HL-60/S4 treated with phorbol 12-myristate 13-acetate at 8.2 ng/mL for 4 days and 3 days (cell line): Measurements from ENCODE around the gene CKB.

Source experiments
- in situ Hi-C: fragments of 300-500 bp; cut with MboI; formaldehyde crosslinking; loops from 2 replicates; pipeline ENCODE4 v1.15.0; 2022; ENCODE audit warnings: low sequenced_read_pairs

The CKB gene

DNA sequence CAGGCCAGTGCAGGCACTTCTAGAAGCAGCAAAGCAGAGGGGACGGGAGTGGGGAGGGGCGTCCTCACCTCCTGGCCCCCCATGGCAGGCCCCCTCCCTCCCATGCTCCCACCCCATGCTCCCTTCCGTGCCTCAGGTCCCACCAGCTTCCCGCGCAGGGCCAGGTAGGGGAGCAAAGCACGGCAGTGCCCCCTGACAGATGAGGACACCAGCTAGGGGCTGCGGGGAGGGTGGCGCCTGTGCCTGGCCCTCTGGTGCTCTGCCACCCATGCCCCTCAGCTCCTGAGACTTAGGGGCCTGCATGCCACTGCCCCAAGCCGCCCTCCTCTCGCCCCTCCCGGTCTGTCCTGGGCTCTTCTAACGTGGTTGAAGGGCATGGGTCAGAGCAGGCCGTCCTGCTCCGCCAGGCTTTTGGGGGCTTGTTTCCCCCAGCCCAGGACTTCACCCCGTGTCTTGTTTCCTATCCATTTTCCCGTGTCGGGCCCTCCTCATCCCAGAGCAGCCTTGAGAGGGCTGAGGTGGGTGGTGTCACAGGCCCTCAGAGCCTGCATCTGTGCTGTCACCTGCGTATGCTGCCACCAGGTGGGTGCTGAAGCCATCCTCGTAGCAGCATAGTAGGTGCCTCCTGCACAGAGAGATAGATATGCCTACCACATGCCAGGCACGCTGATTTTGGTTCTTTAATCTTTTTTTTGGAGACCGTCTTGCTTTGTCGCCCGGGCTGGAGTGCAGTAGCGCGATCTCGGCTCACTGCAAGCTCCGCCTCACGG is 16.6 kb upstream of the CKB start:
- in situ Hi-C loops, result no loop called here

DNA sequence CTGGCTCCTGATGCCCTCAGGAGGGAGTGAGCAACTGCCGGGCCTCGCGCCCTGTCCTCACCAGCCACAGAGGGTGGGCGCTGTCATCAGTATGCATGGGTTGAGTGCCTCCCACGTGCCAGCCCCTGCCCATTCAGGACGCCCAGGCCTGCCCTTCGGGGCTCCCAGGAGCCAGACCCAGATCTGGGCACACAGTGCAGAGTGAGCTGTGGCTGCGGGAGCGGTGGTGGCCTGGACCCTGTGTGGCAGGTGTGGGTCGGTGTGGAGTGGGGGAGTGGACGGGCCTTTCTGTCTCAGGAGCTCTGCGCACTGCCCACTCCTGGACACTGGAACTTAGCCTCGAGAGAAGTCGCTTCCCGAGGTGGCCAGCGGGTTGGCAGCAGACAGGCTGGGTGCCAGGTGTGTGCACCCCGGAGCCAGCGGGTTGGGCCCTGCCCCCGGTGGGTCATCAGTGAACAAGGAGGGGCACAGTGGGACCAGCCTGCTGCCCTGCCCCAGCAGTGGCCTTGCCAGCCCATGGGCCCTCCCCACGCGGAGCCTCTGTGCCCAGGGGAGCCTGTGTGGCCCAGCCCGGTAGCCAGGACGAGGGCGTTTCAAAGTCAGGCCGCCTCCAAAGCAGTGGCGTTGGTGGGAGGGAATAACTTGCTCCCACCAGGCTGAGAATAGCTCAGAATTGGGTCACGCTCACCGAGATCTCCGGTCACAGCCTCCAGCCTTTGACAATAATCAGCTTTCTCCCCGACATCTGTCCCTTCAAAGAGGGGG is 15.8 kb upstream of the CKB start:
- in situ Hi-C loops, result no loop called here

DNA sequence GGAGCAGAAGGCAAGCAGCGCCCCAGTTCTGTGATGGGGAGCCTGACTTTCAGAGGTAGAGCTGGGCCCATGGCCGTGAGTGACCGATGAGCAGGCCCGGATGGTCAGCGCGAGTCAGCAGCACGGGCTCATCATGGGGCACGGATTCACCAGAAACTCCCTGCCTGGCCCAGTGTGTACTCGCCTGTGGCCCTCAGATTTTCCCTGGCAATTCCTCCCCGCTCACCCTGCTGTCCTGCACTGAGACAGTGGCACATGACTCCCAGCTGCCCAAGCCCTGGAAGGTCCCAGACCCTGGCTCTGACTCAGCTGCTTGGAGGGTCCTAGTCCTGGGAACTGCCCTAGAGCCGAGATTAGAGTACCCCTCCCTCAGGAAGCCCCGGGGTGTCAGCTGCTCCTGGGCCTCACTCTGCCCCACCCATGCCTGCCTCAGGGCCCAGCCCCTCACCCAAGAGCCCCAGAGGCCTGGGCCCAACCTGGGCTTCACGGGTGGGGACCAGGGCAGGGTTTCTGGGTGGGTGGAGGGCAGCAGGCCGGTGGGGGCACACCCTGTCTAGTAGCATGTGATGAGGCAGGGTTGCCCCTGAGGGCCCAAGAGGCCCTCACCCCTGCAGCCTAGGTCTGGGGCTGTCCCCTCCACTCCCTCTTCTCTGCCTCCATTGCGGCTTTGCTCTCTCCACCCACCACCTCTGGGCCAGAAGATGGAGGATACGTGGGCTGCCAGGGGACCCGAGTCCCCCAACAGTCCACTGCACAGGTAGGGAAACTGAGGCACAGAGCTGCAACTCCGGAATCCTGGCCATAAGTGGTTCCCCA is 14.8 kb upstream of the CKB start:
- in situ Hi-C loops, result no loop called here

DNA sequence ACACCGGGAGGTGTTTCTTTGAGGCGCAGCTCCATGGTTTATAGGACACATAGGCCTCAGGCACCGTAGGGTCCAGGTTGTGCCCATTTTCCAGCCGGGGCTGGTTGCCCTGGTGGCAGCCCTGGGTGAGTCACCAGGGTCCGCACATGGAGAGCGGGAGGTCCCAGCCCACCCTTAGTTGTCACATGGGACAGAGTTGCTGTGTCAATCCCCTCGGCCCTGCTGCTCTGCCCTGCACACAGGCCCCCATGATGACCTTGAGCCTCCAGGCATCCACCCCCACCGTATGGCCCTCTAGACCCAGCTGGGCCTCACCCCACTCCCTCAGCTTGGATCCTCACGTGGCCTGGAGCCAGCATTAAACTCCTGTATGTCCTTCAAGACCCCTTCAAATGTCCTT is 14.1 kb upstream of the CKB start:
- in situ Hi-C loops, result no loop called here

DNA sequence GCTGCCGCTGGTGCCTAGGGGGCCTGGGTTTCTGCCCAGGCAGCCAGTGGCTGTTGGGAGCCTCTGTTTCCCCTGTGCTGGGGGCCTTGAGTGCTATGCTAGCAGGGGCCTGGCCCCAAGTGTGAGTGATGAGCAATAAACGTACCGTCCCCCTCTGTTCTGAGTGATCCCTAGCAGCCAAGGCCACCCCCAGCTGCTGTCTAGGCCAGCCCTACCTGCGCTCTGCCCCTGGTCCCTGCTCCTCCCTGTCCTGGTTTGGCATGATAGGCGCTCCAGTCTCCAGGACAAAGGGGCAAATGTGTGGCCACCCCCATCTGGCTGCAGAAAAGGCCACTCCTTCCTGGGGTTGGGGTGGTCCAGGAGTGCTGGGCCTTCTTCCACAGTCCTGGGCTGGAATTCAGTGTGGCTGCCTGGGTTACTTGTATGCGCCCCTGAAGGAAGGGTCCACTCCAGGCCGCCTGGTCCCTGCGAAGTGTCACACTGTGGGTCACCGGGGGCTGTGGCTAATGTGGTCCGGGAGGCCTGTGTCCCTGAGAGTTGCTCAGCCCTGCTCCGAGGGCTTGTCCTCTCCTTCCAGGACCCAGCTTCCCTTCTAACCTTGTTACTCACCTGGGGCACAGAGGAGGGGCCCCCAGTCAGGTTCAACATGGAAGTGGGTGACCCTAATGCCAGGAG is 13.4 kb upstream of the CKB start:
- in situ Hi-C loops, result no loop called here

DNA sequence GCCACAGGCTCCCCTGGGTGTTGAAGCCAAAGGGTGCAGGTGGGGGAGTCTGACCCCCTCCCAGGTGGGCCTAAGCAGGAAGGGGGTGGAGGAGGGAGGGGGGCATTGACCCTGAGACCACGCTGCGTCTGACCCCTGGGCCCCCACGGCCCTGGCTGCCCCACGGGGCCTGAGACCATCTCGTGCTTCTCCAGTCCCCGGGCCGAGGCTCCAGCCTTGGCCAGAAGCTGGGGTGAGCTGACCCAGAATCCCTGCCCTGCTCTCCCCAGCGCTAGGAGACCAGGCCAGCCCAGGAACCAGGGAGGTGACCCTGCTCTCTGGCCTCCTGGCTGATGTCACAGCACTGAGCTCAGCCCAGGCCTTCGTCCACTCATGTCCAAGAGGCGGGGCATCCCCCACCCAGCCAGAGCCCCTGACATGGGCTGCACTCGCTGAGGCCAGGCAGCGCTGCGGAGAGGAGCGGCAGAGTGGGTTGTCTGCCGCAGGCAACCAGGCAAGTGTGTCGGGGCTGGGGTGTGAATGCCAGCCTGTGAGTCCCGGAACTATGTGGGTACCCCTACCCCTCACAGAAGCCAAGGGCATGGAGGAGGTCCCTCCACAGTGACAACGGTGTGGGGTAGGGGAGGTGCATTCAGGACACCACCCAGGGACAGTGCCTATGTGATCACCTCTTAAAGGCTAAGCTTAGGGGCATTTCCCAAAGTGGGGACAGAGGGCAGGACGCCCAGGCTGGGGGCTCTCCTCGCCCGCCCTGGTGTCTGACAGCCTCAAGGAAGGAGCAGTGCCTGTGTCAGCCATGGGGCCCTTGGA is 12.7 kb upstream of the CKB start:
- in situ Hi-C loops, result no loop called here

DNA sequence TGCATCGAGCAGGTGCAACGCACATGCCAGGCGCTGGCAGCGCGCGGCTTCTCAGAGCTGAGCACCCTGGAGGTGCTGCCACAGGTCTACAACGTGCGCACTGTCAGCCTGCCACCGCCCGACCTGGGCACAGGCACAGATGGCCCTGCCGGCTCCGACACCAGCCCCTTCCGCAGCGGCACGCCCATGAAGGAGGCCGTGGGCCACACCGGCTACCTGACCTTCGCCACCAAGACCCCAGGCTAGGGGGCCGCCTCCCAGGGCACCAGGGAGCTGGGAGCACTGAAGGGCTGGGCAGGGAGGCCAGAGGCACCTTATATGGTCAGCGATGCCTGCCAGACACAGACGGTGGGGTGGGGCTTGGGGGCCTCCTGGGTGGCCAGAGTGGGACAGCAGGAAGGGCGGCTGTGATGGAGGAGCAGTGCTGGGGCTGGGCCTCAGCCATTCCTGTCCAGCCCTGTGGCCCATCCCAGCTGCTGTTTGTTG is 12.0 kb upstream of the CKB start:
- in situ Hi-C loops, result no loop called here

DNA sequence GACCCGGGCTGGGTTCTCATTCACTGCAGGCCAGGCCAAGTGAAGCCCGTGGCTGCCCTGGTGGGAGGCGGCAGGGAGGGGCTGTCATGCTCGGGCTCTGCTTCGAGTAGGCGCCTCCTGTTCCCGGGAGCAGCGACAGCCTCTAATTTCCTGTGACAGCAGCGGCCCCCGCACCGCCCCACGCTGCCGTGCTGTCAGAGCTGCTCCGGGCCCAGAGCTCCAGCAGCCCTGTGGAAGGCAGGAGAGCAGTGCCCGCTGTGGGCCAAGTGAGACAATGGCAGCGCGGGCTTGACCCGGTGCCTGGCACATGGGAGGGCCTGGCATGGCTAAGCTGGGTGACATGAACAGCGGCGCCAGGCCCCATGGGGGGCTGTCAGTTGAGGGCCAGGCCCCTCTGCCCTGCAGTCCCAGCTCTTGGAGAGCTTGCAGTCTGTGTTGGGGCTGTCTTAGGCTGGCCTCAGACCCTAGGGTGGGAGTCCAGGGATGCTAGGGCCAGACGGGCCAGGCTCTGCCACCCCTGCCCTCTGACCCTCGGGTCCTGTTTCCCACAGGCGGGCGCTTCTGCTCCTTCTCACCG is 11.5 kb upstream of the CKB start:
- in situ Hi-C loops, result no loop called here

DNA sequence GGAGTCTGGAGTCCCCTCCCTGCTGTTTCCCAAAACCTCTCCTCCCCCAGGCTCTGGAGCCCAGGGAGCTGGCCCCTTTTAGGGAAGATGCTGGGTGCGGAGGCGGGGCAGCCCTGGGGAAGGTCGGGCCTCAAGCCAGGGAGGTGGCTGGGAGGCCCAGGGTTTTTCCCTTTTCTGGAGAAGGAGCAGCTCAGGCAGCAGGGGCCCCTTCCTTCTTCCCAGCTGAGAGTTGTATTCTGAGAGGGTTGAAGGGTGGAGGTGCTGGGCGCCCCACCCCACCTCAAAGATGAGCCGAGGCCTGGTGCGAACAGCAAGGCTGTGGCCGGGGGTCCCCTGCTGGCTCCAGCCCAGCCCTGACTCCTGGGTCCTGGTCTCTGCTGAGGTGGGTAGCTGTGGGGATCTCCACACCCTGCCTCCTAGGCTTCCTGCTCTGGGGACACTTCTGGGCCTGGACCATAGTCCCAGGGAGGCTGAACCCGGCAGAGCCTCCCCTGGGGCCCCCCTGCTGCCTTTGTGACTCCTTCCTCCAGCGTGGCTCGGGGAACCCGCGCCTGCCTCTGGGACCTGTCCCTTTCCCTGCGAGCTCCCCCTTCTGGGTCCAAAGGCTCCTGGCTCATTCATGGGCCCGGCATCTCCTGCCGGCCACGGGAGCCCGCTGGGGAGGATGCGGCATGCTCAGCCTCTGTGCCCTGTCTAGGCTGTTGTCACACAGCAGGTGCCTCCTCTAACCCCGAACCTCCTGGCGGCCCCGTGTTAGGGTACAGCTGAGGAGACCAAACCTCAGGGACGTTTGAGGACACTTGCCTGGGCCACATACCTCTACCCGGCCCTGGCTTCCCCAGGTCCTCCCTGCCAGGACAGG is 10.7 kb upstream of the CKB start:
- in situ Hi-C loops, result no loop called here

DNA sequence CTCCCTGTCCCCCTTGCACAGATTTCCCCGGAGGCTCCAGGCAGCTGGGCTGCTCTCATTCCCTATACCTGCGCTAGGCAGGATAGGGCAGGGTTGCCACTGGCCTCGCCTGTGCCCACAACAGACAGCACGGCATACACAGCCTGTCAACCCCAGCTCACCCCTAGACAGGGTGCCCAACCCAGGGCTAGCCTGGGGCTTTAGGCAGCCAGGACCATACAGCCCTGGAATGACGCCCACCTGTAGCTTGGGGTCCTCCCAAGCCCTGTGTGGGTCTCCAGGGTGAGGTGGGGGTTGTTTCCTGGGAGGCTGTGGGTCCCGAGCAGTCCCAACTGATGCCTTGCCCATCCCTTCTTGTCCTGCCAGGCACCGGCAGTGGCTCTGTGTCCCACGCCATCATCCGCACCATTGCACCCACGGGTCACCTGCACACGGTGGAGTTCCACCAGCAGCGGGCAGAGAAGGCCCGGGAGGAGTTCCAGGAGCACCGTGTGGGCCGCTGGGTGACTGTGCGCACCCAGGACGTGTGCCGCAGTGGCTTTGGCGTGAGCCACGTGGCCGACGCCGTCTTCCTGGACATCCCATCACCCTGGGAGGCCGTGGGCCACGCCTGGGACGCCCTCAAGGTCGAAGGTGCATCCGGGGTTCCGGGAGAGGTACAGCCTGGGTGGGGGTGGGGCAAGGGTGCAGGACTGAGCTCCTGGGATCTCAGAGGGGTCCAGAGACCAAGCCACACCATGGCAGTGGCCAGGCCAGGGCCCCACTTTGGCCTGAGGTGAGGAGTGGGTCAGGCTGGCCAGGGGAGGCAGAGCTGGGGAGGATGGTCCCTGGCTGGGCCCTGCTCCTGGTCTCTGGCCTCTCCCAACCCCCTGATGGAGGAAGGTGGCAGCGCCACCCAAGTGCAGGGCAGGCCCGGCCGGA is 9.8 kb upstream of the CKB start:
- in situ Hi-C loops, result no loop called here

DNA sequence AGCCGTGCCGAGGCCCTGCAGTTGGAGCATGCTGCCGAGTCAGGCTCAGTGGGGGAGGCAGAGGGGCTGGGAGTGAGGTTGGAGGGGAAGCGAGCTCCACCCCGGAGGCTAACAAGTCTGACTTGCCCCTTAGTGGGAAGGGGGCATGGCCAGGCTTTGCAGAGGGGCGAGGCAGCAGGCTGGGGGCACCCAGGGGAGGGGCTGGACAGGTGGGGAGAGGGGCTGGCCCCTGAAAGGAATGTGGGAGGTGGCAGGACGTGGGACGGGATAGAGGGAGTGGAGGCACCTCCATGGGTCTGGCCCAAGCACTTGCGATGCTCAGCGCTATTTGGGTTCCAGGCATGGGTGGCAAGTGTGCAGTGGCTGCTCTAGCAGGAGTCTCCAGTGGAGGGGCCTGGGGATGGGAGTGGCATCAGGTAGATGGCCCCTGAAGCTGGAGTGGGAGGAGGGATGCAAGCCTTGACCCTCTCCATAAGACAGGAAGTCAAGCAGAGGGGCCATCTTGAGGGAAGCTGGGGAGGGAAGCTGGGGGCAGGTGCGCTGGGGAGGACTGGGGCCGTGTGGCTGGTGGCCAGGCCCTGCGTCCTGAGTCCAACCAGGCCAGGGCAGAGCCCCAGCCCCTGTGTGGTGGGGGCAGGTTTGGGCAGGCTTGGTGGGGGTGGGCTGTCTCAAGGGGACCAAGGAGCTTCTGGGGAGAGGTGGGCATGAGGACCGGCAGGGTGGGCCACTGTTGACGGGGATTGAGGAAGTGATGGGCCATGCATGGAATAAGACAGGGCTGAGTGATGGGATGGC is 9.0 kb upstream of the CKB start:
- in situ Hi-C loops, result no loop called here

DNA sequence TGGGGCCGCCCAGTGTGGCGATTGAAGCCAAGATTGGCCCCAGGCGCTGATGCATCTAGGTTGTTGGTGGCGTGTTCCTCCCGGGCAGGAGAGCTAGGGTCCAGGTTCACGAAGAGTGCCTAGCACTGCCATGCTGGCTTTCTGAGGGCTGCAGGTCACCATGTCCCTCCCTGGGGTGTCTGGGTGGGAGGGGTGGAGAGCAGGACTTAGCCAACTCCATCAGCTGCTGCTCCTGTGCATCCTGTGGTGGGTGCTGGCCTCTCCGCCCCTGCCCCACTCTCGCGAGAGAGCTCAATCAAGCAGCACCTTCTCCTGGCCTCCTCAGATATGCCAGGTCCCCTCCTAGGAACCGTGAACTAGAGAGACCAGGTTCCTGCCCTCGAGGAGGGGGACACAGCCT is 8.2 kb upstream of the CKB start:
- in situ Hi-C loops, result no loop called here

DNA sequence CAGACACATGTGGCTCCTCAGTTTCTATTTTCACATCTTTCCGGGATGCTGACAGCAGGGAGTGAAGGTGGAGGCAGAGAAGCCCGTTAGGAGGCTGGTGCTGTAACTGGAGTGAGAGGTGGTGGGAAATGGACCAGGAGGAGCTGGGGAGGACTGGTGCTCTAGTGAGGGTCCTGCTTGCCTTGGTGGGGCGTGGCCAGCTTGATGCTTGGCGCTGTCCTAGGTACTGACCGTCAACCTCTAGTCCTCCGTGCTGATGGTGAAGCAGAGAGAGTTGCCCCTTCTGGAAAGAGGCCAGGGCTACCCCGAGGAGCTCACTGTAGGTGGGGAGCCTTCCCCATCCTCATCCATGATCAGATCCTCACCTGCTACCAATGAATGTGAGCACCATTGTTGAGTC is 7.8 kb upstream of the CKB start:
- in situ Hi-C loops, result no loop called here

DNA sequence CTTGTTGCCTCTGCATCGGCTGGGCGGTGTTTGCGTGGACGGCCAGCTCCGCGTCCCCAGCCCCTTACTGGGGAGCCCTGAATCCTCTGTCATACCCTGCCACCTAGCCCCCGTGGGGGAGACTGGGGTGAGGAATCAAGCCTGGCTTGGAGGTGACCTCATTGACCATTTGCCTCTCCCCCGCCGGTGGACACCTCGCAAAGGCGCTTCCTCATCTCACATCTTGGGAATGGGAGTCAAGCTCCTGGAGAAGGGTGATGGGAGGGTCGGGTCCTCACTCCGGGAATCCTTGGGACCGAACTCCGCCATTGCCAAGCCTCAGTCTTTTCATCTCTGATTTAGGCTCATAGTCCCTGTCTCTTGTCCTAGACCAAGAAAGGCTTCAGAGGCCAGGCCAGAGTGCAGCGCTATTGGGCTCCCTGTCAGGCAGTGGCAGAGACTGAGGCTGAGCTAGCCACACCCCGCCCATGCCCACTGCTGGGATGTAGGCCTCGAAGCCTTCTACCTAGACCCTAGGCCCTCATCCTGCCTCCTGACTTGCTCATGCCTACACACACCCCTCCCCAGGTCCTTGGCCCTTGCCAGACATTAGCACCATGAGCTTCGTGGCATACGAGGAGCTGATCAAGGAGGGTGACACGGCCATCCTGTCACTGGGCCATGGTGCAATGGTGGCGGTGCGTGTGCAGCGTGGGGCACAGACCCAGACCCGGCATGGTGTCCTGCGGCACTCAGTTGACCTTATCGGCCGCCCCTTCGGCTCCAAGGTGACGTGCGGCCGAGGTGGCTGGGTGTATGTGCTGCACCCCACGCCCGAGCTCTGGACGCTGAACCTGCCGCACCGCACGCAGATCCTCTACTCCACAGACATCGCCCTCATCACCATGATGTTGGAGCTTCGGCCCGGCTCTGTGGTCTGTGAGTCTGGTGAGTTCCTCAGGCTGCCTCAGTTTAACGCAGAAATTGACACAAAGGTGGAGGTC is 7.0 kb upstream of the CKB start:
- in situ Hi-C loops, result no loop called here

DNA sequence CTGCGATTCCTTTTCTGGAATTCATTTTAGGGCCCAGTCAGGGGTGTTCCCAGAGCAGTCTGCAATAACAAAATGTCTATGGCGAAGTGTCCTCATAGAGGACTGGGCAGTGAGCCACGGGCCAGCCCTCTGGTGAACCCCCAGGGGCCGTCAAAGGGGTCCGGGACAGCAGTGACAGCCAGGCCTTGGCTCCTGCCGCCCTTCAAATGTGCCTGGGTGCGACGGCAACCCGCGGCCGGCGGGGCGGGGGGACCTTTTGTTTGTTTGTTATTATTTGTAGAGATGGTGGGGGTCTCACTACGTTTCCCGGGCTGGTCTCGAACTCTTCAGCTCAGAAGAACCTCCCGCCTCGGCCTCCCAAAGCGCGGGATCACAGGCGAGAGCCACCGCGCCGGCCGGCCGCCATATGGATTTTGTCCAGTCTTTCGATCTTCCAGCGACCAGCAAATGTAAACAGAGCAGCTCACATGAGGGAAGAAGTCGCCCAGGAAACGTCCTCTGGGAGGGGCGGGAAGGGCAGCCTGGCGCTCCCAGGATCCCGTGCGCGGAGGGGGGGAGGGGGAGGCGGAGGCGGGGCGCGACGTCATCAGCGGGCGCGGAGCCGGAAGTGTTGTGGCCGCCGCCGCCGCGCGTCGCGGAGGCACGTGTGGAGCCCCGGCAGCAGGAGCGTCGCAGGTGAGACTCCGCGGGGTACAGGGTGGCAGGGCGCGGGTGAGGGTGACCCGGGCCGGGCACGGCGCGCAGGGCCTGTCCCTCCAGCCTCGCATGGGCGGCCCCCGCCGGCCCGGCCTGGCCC is 6.2 kb upstream of the CKB start, which contains the start of gene TRMT61A:
TSS of gene TRMT61A (plus strand) at position 610 of the 796 bp plus-strand sequence. CDS start 783 bp downstream, outside the sequence.
- in situ Hi-C loops, result no loop called here
